ENCODE data around the gene PTCH2.

Gene PTCH2

GRCh38 chr1:44884746-44885145 is 41.7 kb upstream of the PTCH2 start:
- Histone ChIP-seq H3K79me2 (ENCODE audit: insufficient read depth, low read length) (no peaks in the 10 kb centered on the region), H4K20me1 (ENCODE audit: insufficient read depth, low read length) (no peaks in the 10 kb centered on the region), H3K36me3 (ENCODE audit: insufficient read depth, low read length) (peaks cover 66% of the 10 kb centered on the region), H3K27me3 (ENCODE audit: insufficient read depth, low read length, poor library complexity) (no peaks in the 10 kb centered on the region), H3K4me1 (ENCODE audit: insufficient read depth, low read length) (no peaks in the 10 kb centered on the region), H2AFZ (ENCODE audit: low read depth, low read length) (no peak overlapping the region), H3K4me2 (ENCODE audit: insufficient read depth, low read length) (no peak overlapping the region), H3K9me3 (ENCODE audit: insufficient read depth, low read length, severe bottlenecking) (peaks cover 29% of the 10 kb centered on the region), H3K4me3 (ENCODE audit: low read depth in 1 of 2, low read length in 2 of 2) (no peak overlapping the region), H3K9ac (ENCODE audit: low read depth, low read length) (no peak overlapping the region), H3K27ac (ENCODE audit: low read length) (no peak overlapping the region)
- no peak for DNase-seq
- ATAC-seq (ENCODE audit: insufficient read depth, low read depth), result no peak
- no peak for TF ChIP-seq CTCF (IDR thresholded peaks at IDR 0.05; ENCODE audit: borderline replicate concordance, extremely low read depth, low read length, poor library complexity, severe bottlenecking)
- no peak for TF ChIP-seq EZH2 (IDR thresholded peaks at IDR 0.05; ENCODE audit: borderline replicate concordance, low read depth, low read length, severe bottlenecking)

GRCh38 chr1:44881011-44881632 is 38.1 kb upstream of the PTCH2 start:
- TF ChIP-seq CTCF (IDR thresholded peaks at IDR 0.05; ENCODE audit: borderline replicate concordance, extremely low read depth, low read length, poor library complexity, severe bottlenecking), result no peak
- no peak for TF ChIP-seq EZH2 (IDR thresholded peaks at IDR 0.05; ENCODE audit: borderline replicate concordance, low read depth, low read length, severe bottlenecking)
- H3K9ac ChIP-seq (ENCODE audit: low read depth, low read length), result no peak overlapping the region
- peaks cover 9% of the 10 kb centered on the region for H3K9me3 ChIP-seq (ENCODE audit: insufficient read depth, low read length, severe bottlenecking)
- no peaks in the 10 kb centered on the region for H3K79me2 ChIP-seq (ENCODE audit: insufficient read depth, low read length)
- no peaks in the 10 kb centered on the region for H3K4me1 ChIP-seq (ENCODE audit: insufficient read depth, low read length)
- peaks cover 56% of the 10 kb centered on the region for H3K36me3 ChIP-seq (ENCODE audit: insufficient read depth, low read length)
- no peaks in the 10 kb centered on the region for H4K20me1 ChIP-seq (ENCODE audit: insufficient read depth, low read length)
- H2AFZ ChIP-seq (ENCODE audit: low read depth, low read length), result no peak overlapping the region
- no peak overlapping the region for H3K4me2 ChIP-seq (ENCODE audit: insufficient read depth, low read length)
- H3K27me3 ChIP-seq (ENCODE audit: insufficient read depth, low read length, poor library complexity), result no peaks in the 10 kb centered on the region
- no peak for DNase-seq
- H3K27ac ChIP-seq (ENCODE audit: low read length), result no peak overlapping the region
- no peak overlapping the region for H3K4me3 ChIP-seq (ENCODE audit: low read depth in 1 of 2, low read length in 2 of 2)
- ATAC-seq (ENCODE audit: insufficient read depth, low read depth), result no peak

- Histone ChIP-seq H3K4me1 (ENCODE audit: insufficient read depth, low read length) (no peaks in the 10 kb centered on the region), H3K36me3 (ENCODE audit: insufficient read depth, low read length) (peaks cover 56% of the 10 kb centered on the region), H3K9me3 (ENCODE audit: insufficient read depth, low read length, severe bottlenecking) (no peaks in the 10 kb centered on the region), H4K20me1 (ENCODE audit: insufficient read depth, low read length) (no peaks in the 10 kb centered on the region), H3K79me2 (ENCODE audit: insufficient read depth, low read length) (no peaks in the 10 kb centered on the region), H3K27ac (ENCODE audit: low read length) (no peak overlapping the region), H3K4me3 (ENCODE audit: low read depth in 1 of 2, low read length in 2 of 2) (no peak overlapping the region), H3K4me2 (ENCODE audit: insufficient read depth, low read length) (no peak overlapping the region), H3K9ac (ENCODE audit: low read depth, low read length) (no peak overlapping the region), H2AFZ (ENCODE audit: low read depth, low read length) (no peak overlapping the region), H3K27me3 (ENCODE audit: insufficient read depth, low read length, poor library complexity) (no peaks in the 10 kb centered on the region)
- TF ChIP-seq CTCF (IDR thresholded peaks at IDR 0.05; ENCODE audit: borderline replicate concordance, extremely low read depth, low read length, poor library complexity, severe bottlenecking), result no peak
- TF ChIP-seq EZH2 (IDR thresholded peaks at IDR 0.05; ENCODE audit: borderline replicate concordance, low read depth, low read length, severe bottlenecking), result no peak
- DNase-seq (no peak), ATAC-seq (ENCODE audit: insufficient read depth, low read depth) (no peak)
These were observed 31.1 kb upstream of the PTCH2 start for GRCh38 chr1:44874155-44874554.
